ENCODE results near the gene PTPRN2. TPM values are rescaled to one million over a fixed set of nuclear protein-coding genes. Genes with fewer than 3 reads are reported as not detected.

The PTPRN2 gene
- total and polyA plus RNA-seq, 2 of the 13 experiments (the other 11 are each of a cell fraction or from before 2014, with no cell fraction given) = 2.5 to 24.2 TPM

- TF ChIP-seq TFE3 (CRISPR knock-in tag; IDR thresholded peaks at IDR 0.05) (no peak), ZNF709 (CRISPR knock-in tag; IDR thresholded peaks at IDR 0.05) (no peak), ATF7-NPFF (CRISPR knock-in tag; IDR thresholded peaks at IDR 0.05; ENCODE audit: low read depth) (no peak)
Observed at GRCh38 chr7:157723205-157723604, 864.4 kb downstream of the PTPRN2 start (continued).

GRCh38 chr7:157722137-157723060 is 865.2 kb downstream of the PTPRN2 start:
- FAIRE-seq (no peak), ATAC-seq (no peak), DNase-seq (ENCODE audit: low spot score) (no peak)
- no peak overlapping the region for H3K4me3 ChIP-seq (replicated peaks in 1 of 3; ENCODE audit: insufficient read depth in 1 of 3, low read depth in 2 of 3, low read length in 3 of 3)
- H3K79me2 ChIP-seq (ENCODE audit: insufficient read depth, low read length) = no peaks in the 10 kb centered on the region
- peaks cover 7% of the 10 kb centered on the region; the same call in 1 of the 2 replicates for H4K20me1 ChIP-seq (ENCODE audit: insufficient read depth, low read length)
- H3K27me3 ChIP-seq (ENCODE audit: control insufficient read depth in 1 of 2, insufficient read depth in 2 of 2, low read length in 2 of 2) = peaks cover 7 to 47% of the 10 kb centered on the region in 2 experiments; a peak in 4 of 5 replicates
- H3K9me3 ChIP-seq (ENCODE audit: low read length) = no peaks in the 10 kb centered on the region
- BruUV-seq (replicated peaks) = no TSS peak
- H3K4me1 ChIP-seq (ENCODE audit: insufficient read depth, low read length) = no peaks in the 10 kb centered on the region
- H3K27ac ChIP-seq (ENCODE audit: extremely low read length, insufficient read depth, low read length) = no peak overlapping the region
- no peak overlapping the region for H3K9ac ChIP-seq (ENCODE audit: insufficient read depth, low read depth, low read length)
- no peaks in the 10 kb centered on the region for H3K36me3 ChIP-seq (replicated peaks in 1 of 2; ENCODE audit: control insufficient read depth in 1 of 2, insufficient read depth in 2 of 2, low read length in 2 of 2)
- H2AFZ ChIP-seq (ENCODE audit: low read length) = no peak overlapping the region
- 77% methylated on average over 17 of the region's 32 CpGs for WGBS (ENCODE audit: low lambda C conversion rate)
- no peak overlapping the region for H3K4me2 ChIP-seq (ENCODE audit: low read depth, low read length)
- TF ChIP-seq ETS1 (CRISPR knock-in tag; IDR thresholded peaks at IDR 0.05) (no peak), MNT (IDR thresholded peaks at IDR 0.05) (peak; percentile 11)
- intact Hi-C loops (cut with micrococcal nuclease; ENCODE audit: unreplicated experiment) (no loop called here), in situ Hi-C loops (cut with HindIII; ENCODE audit: extremely low pct_ligation_motif_present, low pct_unique_long_range_greater_than_20kb) (no loop called here)
- ChIA-PET POLR2A (no interaction called here), CTCF (ENCODE audit: low intra/inter-chr PET ratio, low total read pairs) (no interaction called here)
